Esophagus (tissue), 2 donors: ENCODE results near the gene GTPBP6. TPM values are rescaled to one million over a fixed set of nuclear protein-coding genes. Genes with fewer than 3 reads are reported as not detected.

Experiments
- H3K27ac ChIP-seq, 2 donors: one replicate each; pipeline ENCODE4 v1.5.1; 2013; ENCODE audit warnings: low read depth in 2 of 2, mild to moderate bottlenecking in 2 of 2, inconsistent platforms in 1 of 2, low read length in 1 of 2, moderate library complexity in 1 of 2
- H3K27me3 ChIP-seq, 2 donors: one replicate each; pipeline ENCODE4 v1.6.1; 2013; ENCODE audit warnings: low read length in 2 of 2, control low read depth in 1 of 2, mild to moderate bottlenecking in 1 of 2; ENCODE audit not compliant: insufficient read depth in 2 of 2, control insufficient read depth in 1 of 2
- H3K36me3 ChIP-seq, 2 donors: one replicate each; pipeline ENCODE4 v1.6.1; 2013; ENCODE audit warnings: low read length in 1 of 2; ENCODE audit not compliant: control insufficient read depth in 2 of 2, insufficient read depth in 2 of 2
- H3K4me1 ChIP-seq, 2 donors: one replicate each; pipeline ENCODE4 v1.6.1; 2013; ENCODE audit warnings: low read length in 1 of 2; ENCODE audit not compliant: control insufficient read depth in 2 of 2, insufficient read depth in 2 of 2
- H3K4me3 ChIP-seq, 2 donors: one replicate each; pipeline ENCODE4 v1.5.1; 2013; ENCODE audit warnings: low read length in 2 of 2, mild to moderate bottlenecking in 2 of 2, low read depth in 1 of 2, moderate library complexity in 1 of 2
- H3K9me3 ChIP-seq, 2 donors: one replicate each; pipeline ENCODE4 v1.6.1; 2013; ENCODE audit warnings: mild to moderate bottlenecking in 2 of 2, low read depth in 1 of 2, low read length in 1 of 2, moderate library complexity in 1 of 2; ENCODE audit not compliant: control insufficient read depth in 2 of 2, insufficient read depth in 1 of 2
- WGBS, 2 donors: extraction: QIAGEN DNeasy Blood & Tissue Kit; methylation state at CpG; one replicate each; pipeline ENCODE4 v1.1.7; 2013; 5-methylcytosine and 5-hydroxymethylcytosine counted together
- polyA plus RNA-seq, 2 donors: library from polyadenylated mRNA; stranded (reverse); fragments of 200-250 nt; gene quantifications; one replicate each; pipeline ENCODE4 v1.2.3, GENCODE V29; 2013
- donor health status: healthy with polysubstance abuse.
- donor health status: Bipolar disorder and iron deficiency.

GTPBP6 gene
- polyA plus RNA-seq, 2 donors, result 26.4 to 35.3 TPM

DNA sequence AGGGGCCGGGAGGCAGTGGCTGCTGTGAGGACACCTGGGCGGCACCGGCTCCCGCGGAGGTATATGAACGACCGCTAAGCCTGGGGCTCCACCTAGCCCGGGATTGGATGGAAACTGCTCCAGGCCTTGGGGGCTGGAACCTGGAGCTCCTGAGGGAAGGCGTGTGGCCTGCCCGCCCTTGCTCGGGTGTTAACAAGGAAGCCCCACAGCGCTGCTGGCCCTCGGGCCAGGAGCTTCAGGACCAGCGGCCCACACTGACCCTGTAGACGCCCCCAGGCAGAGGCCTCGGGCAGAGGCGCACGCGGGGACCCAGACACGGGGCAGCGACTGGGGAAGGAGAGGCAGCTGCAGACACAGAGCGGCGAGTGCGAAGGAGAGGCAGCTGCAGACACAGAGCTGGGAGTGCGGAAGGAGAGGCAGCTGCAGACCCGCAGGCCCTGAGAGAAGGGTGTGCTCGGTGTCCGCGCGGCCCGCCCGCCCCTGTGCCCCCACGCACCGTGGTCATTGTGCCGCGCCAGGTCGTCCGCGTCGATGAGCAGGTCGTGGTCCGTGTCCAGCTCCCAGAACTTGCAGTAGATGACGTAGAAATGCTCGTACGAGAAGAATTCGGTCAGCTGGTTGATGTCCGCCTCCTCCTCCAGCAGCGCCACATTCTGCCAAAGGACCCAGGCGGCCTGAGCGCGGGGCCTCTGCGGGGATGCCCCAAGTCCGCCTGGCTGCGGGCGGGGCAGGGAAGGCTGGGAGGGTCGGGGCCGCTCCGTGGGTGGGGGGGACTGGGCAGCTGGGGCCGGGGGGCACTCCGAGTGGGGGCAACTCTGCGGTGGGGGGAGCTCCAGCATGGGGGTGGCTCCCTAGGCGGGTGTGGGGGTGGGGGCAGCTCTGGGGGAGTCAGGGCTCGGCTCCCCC lies 26.7 kb upstream of the GTPBP6 start:
- no peak overlapping the region for H3K27ac ChIP-seq
- peaks cover 0 to 9% of the 10 kb centered on the region in 2 donors for H3K9me3 ChIP-seq
- WGBS, 2 donors, result 95 to 96% methylated on average over 57 to 63 of the region's 63 CpGs
- H3K4me1 ChIP-seq, result peaks cover 0 to 2% of the 10 kb centered on the region in 2 donors
- H3K4me3 ChIP-seq, result no peak overlapping the region
- no peaks in the 10 kb centered on the region for H3K27me3 ChIP-seq
- H3K36me3 ChIP-seq, result peaks cover 0 to 40% of the 10 kb centered on the region in 2 donors

GRCh38 chrX:344371-344901 lies 25.8 kb upstream of the GTPBP6 start:
- no peaks in the 10 kb centered on the region for H3K27me3 ChIP-seq
- no peak overlapping the region for H3K4me3 ChIP-seq
- peaks cover 0 to 9% of the 10 kb centered on the region in 2 donors for H3K9me3 ChIP-seq
- peaks cover 0 to 40% of the 10 kb centered on the region in 2 donors for H3K36me3 ChIP-seq
- no peak overlapping the region for H3K27ac ChIP-seq
- WGBS, 2 donors, result 99 to 100% methylated on average over 47 of the region's 47 CpGs
- H3K4me1 ChIP-seq, result peaks cover 0 to 2% of the 10 kb centered on the region in 2 donors

DNA sequence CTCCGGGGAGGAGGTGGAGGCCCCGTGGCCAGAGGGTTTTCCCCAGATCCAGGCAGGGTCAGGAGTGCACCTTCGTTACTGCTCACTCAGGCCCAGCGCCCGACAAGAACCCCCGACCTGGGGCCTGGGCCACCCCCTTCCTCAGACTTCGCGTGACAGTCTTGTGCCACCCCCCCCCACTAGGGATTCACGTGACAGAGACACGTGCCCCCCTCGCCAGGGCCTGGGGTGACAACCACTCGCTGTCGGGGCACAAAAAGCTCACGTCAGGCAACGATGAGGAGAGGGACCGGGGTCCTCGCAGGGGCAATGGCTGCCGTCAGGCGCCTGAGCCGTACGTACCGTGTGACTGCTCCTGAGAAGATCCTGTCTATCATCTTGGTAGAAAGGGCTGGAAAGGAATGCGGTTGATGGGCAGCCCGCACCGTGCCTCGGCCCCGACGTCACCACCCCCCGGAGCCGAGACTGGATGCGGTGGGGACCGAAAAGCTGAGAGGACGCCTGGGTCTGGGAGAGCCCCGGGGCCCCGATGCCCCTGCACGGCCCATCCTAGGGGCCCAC lies 23.0 kb upstream of the GTPBP6 start:
- Histone ChIP-seq H3K27ac (no peak overlapping the region), H3K4me3 (no peak overlapping the region), H3K27me3 (no peaks in the 10 kb centered on the region), H3K9me3 (peaks cover 0 to 11% of the 10 kb centered on the region in 2 donors), H3K4me1 (peaks cover 0 to 2% of the 10 kb centered on the region in 2 donors), H3K36me3 (peaks cover 0 to 41% of the 10 kb centered on the region in 2 donors)
- WGBS, 2 donors, result 95 to 96% methylated on average over 35 to 36 of the region's 36 CpGs

GRCh38 chrX:340641-341423 lies 22.2 kb upstream of the GTPBP6 start:
- WGBS, 2 donors, result 93 to 96% methylated on average over 47 to 51 of the region's 52 CpGs
- Histone ChIP-seq H3K9me3 (peaks cover 0 to 11% of the 10 kb centered on the region in 2 donors), H3K36me3 (peaks cover 0 to 39% of the 10 kb centered on the region in 2 donors), H3K4me1 (no peaks in the 10 kb centered on the region), H3K27me3 (no peaks in the 10 kb centered on the region), H3K4me3 (no peak overlapping the region), H3K27ac (no peak overlapping the region)

DNA sequence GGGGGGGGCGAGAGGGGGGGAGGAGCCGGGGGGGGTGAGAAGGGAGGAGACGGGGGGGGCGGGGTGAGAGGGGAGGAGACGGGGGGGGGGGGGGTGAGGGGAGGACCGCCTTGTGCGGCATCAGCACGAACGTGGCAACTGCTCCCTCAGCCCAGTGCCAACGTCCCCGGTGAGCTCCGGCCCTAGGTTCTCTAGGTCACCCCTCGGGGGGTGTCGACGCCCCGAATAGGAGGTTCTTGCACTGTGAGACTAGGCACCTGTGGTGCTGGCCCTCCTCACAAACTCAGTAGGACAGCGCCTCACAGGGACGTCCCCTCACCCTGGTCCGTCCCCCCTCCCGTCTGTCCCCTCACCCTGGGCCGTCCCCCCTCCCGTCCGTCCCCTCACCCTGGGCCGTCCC lies 21.5 kb upstream of the GTPBP6 start:
- peaks cover 0 to 11% of the 10 kb centered on the region in 2 donors for H3K9me3 ChIP-seq
- no peak overlapping the region for H3K4me3 ChIP-seq
- WGBS, 2 donors, result 86 to 90% methylated on average over 12 to 20 of the region's 24 CpGs
- H3K36me3 ChIP-seq, result peaks cover 0 to 38% of the 10 kb centered on the region in 2 donors
- no peaks in the 10 kb centered on the region for H3K4me1 ChIP-seq
- no peak overlapping the region for H3K27ac ChIP-seq
- H3K27me3 ChIP-seq, result no peaks in the 10 kb centered on the region

DNA sequence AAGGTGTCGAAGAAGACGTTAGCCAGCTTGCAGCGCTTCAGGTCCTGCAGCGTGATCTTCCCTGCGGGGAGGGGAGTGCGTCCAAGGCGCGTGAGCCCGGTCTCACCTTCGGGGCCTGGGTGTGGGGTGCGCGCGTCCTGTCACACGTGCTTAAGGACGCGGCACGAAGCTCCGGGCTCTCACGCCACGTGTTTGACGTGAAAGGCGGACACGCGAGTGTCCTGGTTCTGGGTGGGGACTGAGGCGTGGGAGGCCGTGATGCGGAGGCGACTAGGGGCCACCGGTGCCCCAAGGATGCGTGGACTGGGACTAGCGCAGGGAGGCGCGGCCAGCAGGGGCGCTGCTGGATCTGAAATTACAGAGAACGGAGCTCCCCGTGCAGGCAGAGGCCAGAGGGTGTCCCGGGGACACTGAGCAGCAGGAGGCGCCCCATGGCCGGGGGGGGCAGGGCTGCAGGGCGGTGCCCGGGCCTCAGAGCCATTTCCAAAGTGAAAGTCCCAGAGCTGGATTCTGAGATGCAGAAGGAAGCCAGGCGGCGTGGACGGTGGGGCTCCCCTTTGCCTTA lies 20.3 kb upstream of the GTPBP6 start:
- Histone ChIP-seq H3K4me1 (no peaks in the 10 kb centered on the region), H3K9me3 (peaks cover 0 to 4% of the 10 kb centered on the region in 2 donors), H3K36me3 (peaks cover 0 to 34% of the 10 kb centered on the region in 2 donors), H3K4me3 (no peak overlapping the region), H3K27ac (no peak overlapping the region), H3K27me3 (no peaks in the 10 kb centered on the region)
- WGBS, 2 donors, result 95 to 97% methylated on average over 44 of the region's 44 CpGs

GRCh38 chrX:338281-338835 lies 19.8 kb upstream of the GTPBP6 start:
- WGBS, 2 donors, result 92 to 93% methylated on average over 46 to 53 of the region's 53 CpGs
- Histone ChIP-seq H3K4me3 (no peak overlapping the region), H3K4me1 (no peaks in the 10 kb centered on the region), H3K27ac (no peak overlapping the region), H3K36me3 (peaks cover 0 to 40% of the 10 kb centered on the region in 2 donors), H3K27me3 (no peaks in the 10 kb centered on the region), H3K9me3 (peaks cover 0 to 2% of the 10 kb centered on the region in 2 donors)

- 87 to 89% methylated on average over 38 of the region's 38 CpGs for WGBS, 2 donors
- H3K36me3 ChIP-seq, result peaks cover 0 to 48% of the 10 kb centered on the region in 2 donors
These were observed 18.8 kb upstream of the GTPBP6 start for GRCh38 chrX:337331-337831.

More at GRCh38 chrX:337331-337831, 18.8 kb upstream of the GTPBP6 start:
- no peak overlapping the region for H3K4me3 ChIP-seq
- no peak overlapping the region for H3K27ac ChIP-seq
- no peaks in the 10 kb centered on the region for H3K4me1 ChIP-seq
- H3K9me3 ChIP-seq, result peaks cover 0 to 2% of the 10 kb centered on the region in 2 donors
- H3K27me3 ChIP-seq, result no peaks in the 10 kb centered on the region
